HG03575 (cell line): ENCODE data around the gene MSANTD4.
"Not testable (repeated sequence)": the region's sequence is repeated elsewhere in the genome, so short reads cannot be mapped to it uniquely, and the experiment has no call there.

ENCODE experiments used
- ATAC-seq: cut with Tn5 transposase; IDR thresholded peaks from one replicate; pipeline ENCODE4 v1.9.1; 2021; ENCODE audit not compliant: unreplicated experiment, insufficient number of reproducible peaks, low FRiP score; ENCODE audit errors: extremely low read depth

The MSANTD4 gene

GRCh38 chr11:106017093-106017492, 4.9 kb downstream of the MSANTD4 start:
- no peak for ATAC-seq

- ATAC-seq: no peak
Measured at GRCh38 chr11:106015066-106015465, 7.0 kb downstream of the MSANTD4 start.

GRCh38 chr11:106014620-106015019, 7.4 kb downstream of the MSANTD4 start:
- ATAC-seq: no peak

GRCh38 chr11:106014035-106014434, 8.0 kb downstream of the MSANTD4 start:
- no peak for ATAC-seq

GRCh38 chr11:106012744-106013143, 9.3 kb downstream of the MSANTD4 start:
- ATAC-seq: no peak

GRCh38 chr11:106011481-106011880, 10.6 kb downstream of the MSANTD4 start:
- no peak for ATAC-seq

- not testable (repeated sequence) for ATAC-seq
Measured at GRCh38 chr11:106003094-106003493, 18.9 kb downstream of the MSANTD4 start.

- no peak for ATAC-seq
Measured at GRCh38 chr11:106001304-106002012, 20.6 kb downstream of the MSANTD4 start.

GRCh38 chr11:105991888-105992287, 30.2 kb downstream of the MSANTD4 start:
- ATAC-seq: no peak

- ATAC-seq: no peak
Measured at GRCh38 chr11:105989124-105989523, 32.9 kb downstream of the MSANTD4 start.

GRCh38 chr11:105988197-105988596, 33.8 kb downstream of the MSANTD4 start:
- no peak for ATAC-seq

- no peak for ATAC-seq
Measured at GRCh38 chr11:105986554-105986953, 35.5 kb downstream of the MSANTD4 start.

- ATAC-seq: no peak
Measured at GRCh38 chr11:105979997-105980703, 41.9 kb downstream of the MSANTD4 start.

GRCh38 chr11:105975128-105975527, 46.9 kb downstream of the MSANTD4 start:
- ATAC-seq: no peak

GRCh38 chr11:105969756-105970155, 52.3 kb downstream of the MSANTD4 start:
- no peak for ATAC-seq

GRCh38 chr11:105968021-105968697, 53.9 kb downstream of the MSANTD4 start:
- no peak for ATAC-seq

- ATAC-seq: no peak
Measured at GRCh38 chr11:105960252-105961245, 61.5 kb downstream of the MSANTD4 start.
